ENCODE measurements around the gene UGGT2.
"Not testable (repeated sequence)": the region's sequence is repeated elsewhere in the genome, so short reads cannot be mapped to it uniquely, and the experiment has no call there.

UGGT2 gene

GRCh38 chr13:95781940-95782339 lies 271.3 kb downstream of the UGGT2 start:
- not testable (repeated sequence) for H3K79me1 ChIP-seq (ENCODE audit: low read length); H3K18ac ChIP-seq (ENCODE audit: low read length); H3K4ac ChIP-seq (ENCODE audit: low read depth, low read length); H2AK5ac ChIP-seq (ENCODE audit: low read length); H3K27ac ChIP-seq (ENCODE audit: low read depth, low read length); H3K9ac ChIP-seq (ENCODE audit: low read length); H3K36me3 ChIP-seq (ENCODE audit: control insufficient read depth, insufficient read depth, low read length); H2BK5ac ChIP-seq (ENCODE audit: low read length); H3K79me2 ChIP-seq (ENCODE audit: control insufficient read depth, insufficient read depth, low read length); DNase-seq; H3K4me2 ChIP-seq (ENCODE audit: low read length); H4K8ac ChIP-seq (ENCODE audit: low read depth, low read length); H4K5ac ChIP-seq (ENCODE audit: low read length); H2BK120ac ChIP-seq (ENCODE audit: low read depth, low read length); H3K56ac ChIP-seq (ENCODE audit: low read length); H3K27me3 ChIP-seq (ENCODE audit: insufficient read depth, low read length, poor library complexity); H2BK15ac ChIP-seq (replicated peaks; ENCODE audit: low read depth); H3K4me3 ChIP-seq (ENCODE audit: low read length); H3K4me1 ChIP-seq (ENCODE audit: control insufficient read depth, low read depth, low read length); H3K23ac ChIP-seq (ENCODE audit: low read length)
- WGBS (ENCODE audit: extremely low coverage, insufficient coverage, low lambda C conversion rate), result no CpG with 5 or more reads among the region's 1 CpG

GRCh38 chr13:95781016-95781415 lies 272.2 kb downstream of the UGGT2 start:
- WGBS (ENCODE audit: extremely low coverage, insufficient coverage, low lambda C conversion rate), result no CpG with 5 or more reads among the region's 6 CpGs
- no peak overlapping the region for H4K8ac ChIP-seq (ENCODE audit: low read depth, low read length)

GRCh38 chr13:95779522-95779921 lies 273.7 kb downstream of the UGGT2 start:
- H2BK15ac ChIP-seq (replicated peaks; ENCODE audit: low read depth), result no peak overlapping the region
- H3K79me1 ChIP-seq (ENCODE audit: low read length), result no peaks in the 10 kb centered on the region
- H3K4me3 ChIP-seq (ENCODE audit: low read length), result no peak overlapping the region
- H3K18ac ChIP-seq (ENCODE audit: low read length), result no peak overlapping the region
- no peak overlapping the region for H3K23ac ChIP-seq (ENCODE audit: low read length)
- H3K4ac ChIP-seq (ENCODE audit: low read depth, low read length), result no peak overlapping the region
- WGBS (ENCODE audit: extremely low coverage, insufficient coverage, low lambda C conversion rate), result no CpG with 5 or more reads among the region's 1 CpG
- no peaks in the 10 kb centered on the region for H3K79me2 ChIP-seq (ENCODE audit: control insufficient read depth, insufficient read depth, low read length)
- DNase-seq, result no peak
- no peak overlapping the region for H4K5ac ChIP-seq (ENCODE audit: low read length)
- H3K4me1 ChIP-seq (ENCODE audit: control insufficient read depth, low read depth, low read length), result no peaks in the 10 kb centered on the region
- H2BK120ac ChIP-seq (ENCODE audit: low read depth, low read length), result no peak overlapping the region
- no peak overlapping the region for H3K9ac ChIP-seq (ENCODE audit: low read length)
- H4K8ac ChIP-seq (ENCODE audit: low read depth, low read length), result no peak overlapping the region
- no peaks in the 10 kb centered on the region for H3K36me3 ChIP-seq (ENCODE audit: control insufficient read depth, insufficient read depth, low read length)
- no peaks in the 10 kb centered on the region for H3K27me3 ChIP-seq (ENCODE audit: insufficient read depth, low read length, poor library complexity)
- no peak overlapping the region for H3K4me2 ChIP-seq (ENCODE audit: low read length)
- no peak overlapping the region for H3K27ac ChIP-seq (ENCODE audit: low read depth, low read length)
- H2BK5ac ChIP-seq (ENCODE audit: low read length), result no peak overlapping the region
- H3K56ac ChIP-seq (ENCODE audit: low read length), result no peak overlapping the region
- no peak overlapping the region for H2AK5ac ChIP-seq (ENCODE audit: low read length)

More at GRCh38 chr13:95781016-95781415, 272.2 kb downstream of the UGGT2 start:
- Histone ChIP-seq H2AK5ac (ENCODE audit: low read length) (no peak overlapping the region), H2BK5ac (ENCODE audit: low read length) (no peak overlapping the region), H3K79me1 (ENCODE audit: low read length) (no peaks in the 10 kb centered on the region), H2BK120ac (ENCODE audit: low read depth, low read length) (no peak overlapping the region), H3K18ac (ENCODE audit: low read length) (no peak overlapping the region), H3K4me2 (ENCODE audit: low read length) (no peak overlapping the region), H3K9ac (ENCODE audit: low read length) (no peak overlapping the region), H3K23ac (ENCODE audit: low read length) (no peak overlapping the region), H3K4ac (ENCODE audit: low read depth, low read length) (no peak overlapping the region), H3K27ac (ENCODE audit: low read depth, low read length) (no peak overlapping the region), H3K79me2 (ENCODE audit: control insufficient read depth, insufficient read depth, low read length) (no peaks in the 10 kb centered on the region), H3K4me1 (ENCODE audit: control insufficient read depth, low read depth, low read length) (no peaks in the 10 kb centered on the region), H2BK15ac (replicated peaks; ENCODE audit: low read depth) (no peak overlapping the region), H3K36me3 (ENCODE audit: control insufficient read depth, insufficient read depth, low read length) (no peaks in the 10 kb centered on the region), H3K4me3 (ENCODE audit: low read length) (no peak overlapping the region), H3K56ac (ENCODE audit: low read length) (no peak overlapping the region), H3K27me3 (ENCODE audit: insufficient read depth, low read length, poor library complexity) (no peaks in the 10 kb centered on the region), H4K5ac (ENCODE audit: low read length) (no peak overlapping the region)
- DNase-seq, result no peak

GRCh38 chr13:95771905-95772304 lies 281.3 kb downstream of the UGGT2 start:
- no peak overlapping the region for H3K4ac ChIP-seq (ENCODE audit: low read depth, low read length)
- H2BK15ac ChIP-seq (replicated peaks; ENCODE audit: low read depth), result no peak overlapping the region
- no peak overlapping the region for H2AK5ac ChIP-seq (ENCODE audit: low read length)
- no peak for DNase-seq
- H3K27me3 ChIP-seq (ENCODE audit: insufficient read depth, low read length, poor library complexity), result no peaks in the 10 kb centered on the region
- H3K23ac ChIP-seq (ENCODE audit: low read length), result no peak overlapping the region
- no peaks in the 10 kb centered on the region for H3K79me2 ChIP-seq (ENCODE audit: control insufficient read depth, insufficient read depth, low read length)
- H3K79me1 ChIP-seq (ENCODE audit: low read length), result no peaks in the 10 kb centered on the region
- no peak overlapping the region for H3K4me3 ChIP-seq (ENCODE audit: low read length)
- H2BK120ac ChIP-seq (ENCODE audit: low read depth, low read length), result no peak overlapping the region
- no peak overlapping the region for H3K18ac ChIP-seq (ENCODE audit: low read length)
- H3K36me3 ChIP-seq (ENCODE audit: control insufficient read depth, insufficient read depth, low read length), result no peaks in the 10 kb centered on the region
- H2BK5ac ChIP-seq (ENCODE audit: low read length), result no peak overlapping the region
- no peak overlapping the region for H3K4me2 ChIP-seq (ENCODE audit: low read length)
- H3K4me1 ChIP-seq (ENCODE audit: control insufficient read depth, low read depth, low read length), result no peaks in the 10 kb centered on the region
- H4K5ac ChIP-seq (ENCODE audit: low read length), result no peak overlapping the region
- H3K56ac ChIP-seq (ENCODE audit: low read length), result no peak overlapping the region
- no peak overlapping the region for H3K27ac ChIP-seq (ENCODE audit: low read depth, low read length)
- no peak overlapping the region for H4K8ac ChIP-seq (ENCODE audit: low read depth, low read length)
- WGBS (ENCODE audit: extremely low coverage, insufficient coverage, low lambda C conversion rate), result no CpG with 5 or more reads among the region's 4 CpGs
- no peak overlapping the region for H3K9ac ChIP-seq (ENCODE audit: low read length)

- Histone ChIP-seq H3K79me2 (ENCODE audit: control insufficient read depth, insufficient read depth, low read length) (no peaks in the 10 kb centered on the region), H3K4me3 (ENCODE audit: low read length) (no peak overlapping the region), H3K36me3 (ENCODE audit: control insufficient read depth, insufficient read depth, low read length) (no peaks in the 10 kb centered on the region), H3K79me1 (ENCODE audit: low read length) (no peaks in the 10 kb centered on the region), H2AK5ac (ENCODE audit: low read length) (no peak overlapping the region), H3K27ac (ENCODE audit: low read depth, low read length) (no peak overlapping the region), H4K8ac (ENCODE audit: low read depth, low read length) (no peak overlapping the region), H3K9ac (ENCODE audit: low read length) (no peak overlapping the region), H3K27me3 (ENCODE audit: insufficient read depth, low read length, poor library complexity) (no peaks in the 10 kb centered on the region), H4K5ac (ENCODE audit: low read length) (no peak overlapping the region), H3K56ac (ENCODE audit: low read length) (no peak overlapping the region), H3K23ac (ENCODE audit: low read length) (no peak overlapping the region), H2BK5ac (ENCODE audit: low read length) (no peak overlapping the region), H2BK15ac (replicated peaks; ENCODE audit: low read depth) (no peak overlapping the region), H3K4me1 (ENCODE audit: control insufficient read depth, low read depth, low read length) (no peaks in the 10 kb centered on the region), H3K18ac (ENCODE audit: low read length) (no peak overlapping the region), H2BK120ac (ENCODE audit: low read depth, low read length) (no peak overlapping the region), H3K4me2 (ENCODE audit: low read length) (no peak overlapping the region), H3K4ac (ENCODE audit: low read depth, low read length) (no peak overlapping the region)
- no peak for DNase-seq
- WGBS (ENCODE audit: extremely low coverage, insufficient coverage, low lambda C conversion rate), result no CpG with 5 or more reads among the region's 4 CpGs
Measured at GRCh38 chr13:95763601-95764000, 289.6 kb downstream of the UGGT2 start.

- not testable (repeated sequence) for H3K79me1 ChIP-seq (ENCODE audit: low read length); H3K4me2 ChIP-seq (ENCODE audit: low read length); H3K18ac ChIP-seq (ENCODE audit: low read length); H4K8ac ChIP-seq (ENCODE audit: low read depth, low read length); H3K23ac ChIP-seq (ENCODE audit: low read length); H2AK5ac ChIP-seq (ENCODE audit: low read length); H3K9ac ChIP-seq (ENCODE audit: low read length); H3K36me3 ChIP-seq (ENCODE audit: control insufficient read depth, insufficient read depth, low read length); H4K5ac ChIP-seq (ENCODE audit: low read length); H3K27ac ChIP-seq (ENCODE audit: low read depth, low read length); H3K4ac ChIP-seq (ENCODE audit: low read depth, low read length); H3K79me2 ChIP-seq (ENCODE audit: control insufficient read depth, insufficient read depth, low read length); H3K56ac ChIP-seq (ENCODE audit: low read length); H3K4me3 ChIP-seq (ENCODE audit: low read length); H2BK5ac ChIP-seq (ENCODE audit: low read length); DNase-seq; H2BK120ac ChIP-seq (ENCODE audit: low read depth, low read length); H3K4me1 ChIP-seq (ENCODE audit: control insufficient read depth, low read depth, low read length); H3K27me3 ChIP-seq (ENCODE audit: insufficient read depth, low read length, poor library complexity); H2BK15ac ChIP-seq (replicated peaks; ENCODE audit: low read depth)
- no CpG with 5 or more reads among the region's 3 CpGs for WGBS (ENCODE audit: extremely low coverage, insufficient coverage, low lambda C conversion rate)
Measured at GRCh38 chr13:95762626-95763025, 290.6 kb downstream of the UGGT2 start.

All from mesendoderm (in vitro differentiated cells).